AG10803 (cell line): ENCODE data around the gene AKAP8L.
A peak's percentile ranks its signal among the peaks of the same experiment; 100 is the strongest.

Source experiments
- DNase-seq: peaks from one replicate; pipeline ENCODE4 v3.0.0; 2010; ENCODE audit warnings: low read depth
- H3K4me3 ChIP-seq: 2 replicates; pipeline ENCODE4 v1.5.1; 2011; ENCODE audit warnings: mild to moderate bottlenecking, low read length, control low read depth
- CTCF ChIP-seq: conservative IDR thresholded peaks from 2 replicates; pipeline ENCODE4 v1.5.1; 2011; ENCODE audit warnings: mild to moderate bottlenecking, low read length, control low read depth, inconsistent platforms

AKAP8L gene

GRCh38 chr19:15390814-15391213, 28.0 kb downstream of the AKAP8L start:
- no peak for TF ChIP-seq CTCF
- DNase-seq = no peak
- no peak overlapping the region for H3K4me3 ChIP-seq

- TF ChIP-seq CTCF = no peak
- H3K4me3 ChIP-seq = no peak overlapping the region
- DNase-seq = no peak
Observed at GRCh38 chr19:15381864-15382263, 36.9 kb downstream of the AKAP8L start.

GRCh38 chr19:15381429-15381828, 37.4 kb downstream of the AKAP8L start:
- H3K4me3 ChIP-seq = no peak overlapping the region
- no peak for TF ChIP-seq CTCF
- DNase-seq = no peak

- DNase-seq = peak; percentile 37
Observed at GRCh38 chr19:15379999-15380647, 38.7 kb downstream of the AKAP8L start.

DNA sequence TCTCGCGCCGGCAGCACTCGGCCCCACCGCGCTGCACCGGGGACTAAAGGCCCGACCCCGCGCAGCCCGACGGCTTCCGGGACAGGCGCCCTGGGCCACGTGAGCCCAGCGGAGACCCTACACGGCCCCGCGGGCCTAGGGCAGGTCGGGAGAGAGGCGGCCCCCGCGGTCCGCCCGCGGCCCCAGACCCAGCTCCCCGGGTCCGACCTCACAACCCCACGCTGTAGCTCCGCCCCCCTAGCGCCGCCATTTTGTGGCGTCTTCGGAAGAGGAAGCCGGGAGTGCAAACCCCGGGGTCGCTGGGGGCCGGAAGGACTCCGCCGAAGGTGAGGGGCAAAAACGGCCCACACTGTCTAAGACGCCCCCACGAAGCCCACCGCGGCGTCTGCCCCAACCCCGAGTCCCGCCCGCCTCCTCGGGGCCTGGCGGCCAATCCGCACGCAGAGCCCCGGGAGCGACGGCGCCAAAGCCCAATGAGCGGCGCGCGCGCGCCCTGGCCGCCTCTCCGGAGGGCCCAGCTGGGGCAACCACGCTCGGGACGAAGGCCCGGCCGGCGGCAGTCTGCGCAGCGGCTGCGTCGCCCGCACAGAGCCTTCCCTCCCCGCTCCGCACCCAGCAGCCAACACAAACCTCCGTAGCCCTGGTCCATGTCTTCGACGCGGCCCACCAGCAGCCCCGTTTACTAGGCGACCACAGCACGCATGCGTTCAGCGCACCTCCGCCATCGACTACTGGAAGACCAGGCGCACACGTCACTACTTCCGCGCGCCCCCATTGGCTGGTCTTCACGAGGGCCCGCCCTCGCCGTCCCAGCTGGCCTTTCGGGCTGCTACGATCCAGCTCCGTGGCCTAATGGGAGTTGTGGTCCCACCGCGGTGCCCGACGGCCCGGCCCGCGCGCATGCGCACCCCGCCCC, 39.4 kb downstream of the AKAP8L start, which contains the start of gene AKAP8:
AKAP8 (minus strand) TSS at position 705 of the 916 bp plus-strand sequence; CDS start at position 649, 56 bp downstream.
- peak; percentile 98 for DNase-seq
- H3K4me3 ChIP-seq = peak within 1 kb of the TSS; percentile 82
- TF ChIP-seq CTCF = no peak

More at GRCh38 chr19:15379999-15380647, 38.7 kb downstream of the AKAP8L start:
- TF ChIP-seq CTCF = no peak
- H3K4me3 ChIP-seq = peak overlapping the region; percentile 69

- peak; percentile 49 for DNase-seq
- TF ChIP-seq CTCF = no peak
- H3K4me3 ChIP-seq = peak overlapping the region; percentile 82
Observed at GRCh38 chr19:15378534-15379082, 40.2 kb downstream of the AKAP8L start.
